Activated T-cell treated with anti-CD3 and anti-CD28 coated beads for 4 hours (primary cell): Measurements from ENCODE around the gene LMNB1.
"Not testable (repeated sequence)": the region's sequence is repeated elsewhere in the genome, so short reads cannot be mapped to it uniquely, and the experiment has no call there.

Experiments used
- DNase-seq: peaks from one replicate; pipeline ENCODE4 v3.0.0-alpha.2; 2020

LMNB1 gene

DNA sequence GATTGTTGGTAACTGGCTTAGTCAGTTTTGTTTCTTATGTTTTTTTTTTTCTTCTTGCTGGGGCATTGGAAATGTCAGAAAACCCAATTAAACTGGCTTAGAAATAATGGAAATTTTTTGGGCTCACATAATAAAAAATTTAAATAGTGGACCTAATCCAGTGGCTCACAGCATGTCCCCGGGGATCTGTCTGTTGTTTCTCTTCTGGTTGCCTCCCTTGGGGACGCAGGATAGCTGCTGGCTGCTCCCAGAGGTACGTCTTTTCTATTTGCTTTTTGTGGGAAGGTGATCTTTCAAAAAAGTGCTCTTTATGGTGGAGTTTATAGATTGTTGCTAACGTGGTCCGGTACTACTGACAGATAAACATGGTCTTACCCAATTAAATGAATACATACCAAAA, 52.2 kb downstream of the LMNB1 start:
- no peak for DNase-seq

DNA sequence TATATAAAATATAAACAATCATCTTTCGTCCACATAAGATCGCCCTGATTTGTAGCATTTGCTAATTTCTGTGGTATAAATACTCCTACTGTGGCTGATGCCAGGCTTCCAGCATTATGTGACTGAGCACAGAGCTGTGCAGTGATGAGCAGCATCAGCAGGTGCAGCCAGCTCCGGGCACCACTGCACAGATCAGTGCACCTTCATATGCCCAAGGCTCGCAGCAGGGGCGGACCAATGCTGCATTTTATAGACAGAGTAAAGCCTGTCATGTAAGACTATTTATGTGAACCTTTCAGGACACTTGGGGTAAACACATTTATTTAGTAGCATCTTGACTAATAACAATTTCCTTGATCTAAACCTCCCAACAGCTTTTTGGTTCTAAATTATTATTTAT, 53.1 kb downstream of the LMNB1 start:
- DNase-seq, result no peak

DNA sequence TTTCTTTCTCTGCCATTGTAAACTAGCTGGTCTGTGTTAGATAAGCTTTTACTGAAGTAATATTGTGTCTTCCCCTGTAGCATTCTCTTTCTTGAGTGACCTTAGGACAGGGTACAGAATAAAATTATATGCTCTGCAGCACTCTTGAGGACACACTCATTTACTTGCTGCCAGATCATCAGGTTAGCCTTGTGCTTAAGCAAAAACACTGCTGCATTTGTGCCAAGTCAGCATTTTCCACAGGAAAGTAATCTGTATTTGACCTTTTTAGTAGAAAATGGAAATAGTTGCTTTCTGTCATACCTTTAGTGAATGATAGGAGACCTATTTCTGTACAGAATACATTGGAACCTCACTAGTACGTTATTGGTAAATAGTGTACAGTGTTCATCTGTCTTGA, 54.2 kb downstream of the LMNB1 start:
- no peak for DNase-seq

DNA sequence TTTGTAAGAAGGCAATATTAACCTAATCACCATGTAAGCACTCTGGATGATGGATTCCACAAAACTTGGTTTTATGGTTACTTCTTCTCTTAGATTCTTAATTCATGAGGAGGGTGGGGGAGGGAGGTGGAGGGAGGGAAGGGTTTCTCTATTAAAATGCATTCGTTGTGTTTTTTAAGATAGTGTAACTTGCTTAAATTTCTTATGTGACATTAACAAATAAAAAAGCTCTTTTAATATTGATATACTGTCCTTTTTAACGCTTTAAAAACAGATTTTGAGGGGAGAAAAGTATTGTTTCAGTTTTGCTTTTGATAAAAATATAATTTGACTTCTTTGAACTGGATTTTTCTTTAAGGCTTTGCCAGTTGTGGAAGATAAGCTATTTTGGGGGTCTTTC, 59.8 kb downstream of the LMNB1 start:
- no peak for DNase-seq

DNA sequence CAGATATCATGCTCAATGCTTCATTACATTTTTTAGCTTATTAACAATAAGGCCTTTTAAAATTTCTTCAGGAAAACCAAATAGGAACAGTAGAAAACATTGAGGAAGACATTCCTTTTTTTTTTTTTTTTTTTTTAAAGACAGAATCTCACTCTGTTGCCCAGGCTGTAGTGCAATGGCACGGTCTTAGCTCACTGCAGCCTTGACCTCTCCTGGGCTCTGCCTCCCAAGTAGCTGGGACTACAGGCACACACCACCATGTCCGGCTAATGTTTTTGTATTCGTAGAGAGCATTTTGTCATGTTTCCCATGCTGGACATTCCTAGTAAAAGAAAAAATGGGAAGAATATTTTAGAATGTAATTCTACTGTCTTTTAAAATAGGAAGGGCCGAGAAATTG, 60.3 kb downstream of the LMNB1 start:
- DNase-seq, result no peak

DNA sequence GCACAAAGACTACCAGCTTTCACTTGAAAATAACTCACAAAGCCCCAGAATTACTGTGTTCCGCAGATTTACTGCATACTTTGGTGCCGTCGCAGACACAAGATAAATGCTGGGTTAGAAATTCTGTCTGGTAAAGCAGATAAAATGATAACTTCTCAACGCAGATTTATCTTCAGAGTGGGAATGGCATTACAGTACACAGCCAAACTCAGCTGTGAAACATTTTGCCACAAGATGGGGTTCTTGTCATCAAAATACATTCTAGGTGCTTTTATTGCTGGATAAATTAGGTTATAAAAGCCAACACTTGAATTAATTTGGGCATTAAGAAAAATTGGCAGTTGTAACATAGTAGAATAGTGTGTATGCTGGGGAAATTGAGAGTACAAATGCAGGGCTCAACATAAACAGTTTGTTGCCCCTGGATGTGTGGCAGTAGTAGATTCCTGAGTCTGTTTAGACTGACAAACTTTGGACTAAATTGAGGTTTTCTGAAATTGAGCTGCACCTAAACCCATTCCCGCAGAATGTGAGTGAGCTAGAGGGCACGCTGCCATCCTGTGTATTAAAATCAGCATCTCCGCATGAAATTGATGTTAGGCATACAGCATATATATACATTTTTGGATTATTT, 61.1 kb downstream of the LMNB1 start:
- no peak for DNase-seq

DNA sequence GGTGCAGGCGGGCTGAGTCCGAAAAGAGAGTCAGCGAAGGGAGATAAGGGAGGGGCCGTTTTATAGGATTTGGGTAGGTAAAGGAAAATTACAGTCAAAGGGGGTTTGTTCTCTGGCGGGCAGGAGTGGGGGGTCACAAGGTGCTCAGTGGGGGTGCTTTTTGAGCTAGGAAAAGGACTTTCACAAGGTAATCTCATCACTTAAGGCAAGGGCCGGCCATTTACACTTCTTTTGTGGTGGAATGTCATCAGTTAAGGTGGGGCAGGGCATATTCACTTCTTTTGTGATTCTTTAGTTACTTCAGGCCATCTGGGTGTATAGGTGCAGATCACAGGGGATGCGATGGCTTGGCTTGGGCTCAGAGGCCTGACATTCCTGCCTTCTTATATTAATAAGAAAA, 62.5 kb downstream of the LMNB1 start:
- DNase-seq, result not testable (repeated sequence)

DNA sequence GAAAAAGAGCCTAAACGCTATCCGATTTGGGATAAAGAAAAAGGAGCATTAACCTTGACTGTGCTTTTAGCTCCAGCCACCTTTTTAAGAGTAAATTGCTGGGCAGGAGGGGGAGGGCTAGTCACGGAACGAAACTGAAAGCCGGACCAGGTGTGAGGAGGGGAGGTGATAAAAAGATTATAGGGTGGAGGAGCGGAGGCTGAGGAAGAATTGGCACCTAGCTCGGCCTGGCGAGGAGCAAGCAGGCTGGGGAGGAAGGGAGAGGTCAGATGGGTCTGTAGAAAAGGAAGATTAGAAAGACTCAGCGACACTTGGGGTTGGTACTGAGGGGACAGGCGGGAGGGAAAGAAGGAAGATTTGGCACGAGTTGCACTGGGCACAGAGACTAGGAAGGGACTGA, 66.4 kb downstream of the LMNB1 start:
- DNase-seq, result not testable (repeated sequence)

DNA sequence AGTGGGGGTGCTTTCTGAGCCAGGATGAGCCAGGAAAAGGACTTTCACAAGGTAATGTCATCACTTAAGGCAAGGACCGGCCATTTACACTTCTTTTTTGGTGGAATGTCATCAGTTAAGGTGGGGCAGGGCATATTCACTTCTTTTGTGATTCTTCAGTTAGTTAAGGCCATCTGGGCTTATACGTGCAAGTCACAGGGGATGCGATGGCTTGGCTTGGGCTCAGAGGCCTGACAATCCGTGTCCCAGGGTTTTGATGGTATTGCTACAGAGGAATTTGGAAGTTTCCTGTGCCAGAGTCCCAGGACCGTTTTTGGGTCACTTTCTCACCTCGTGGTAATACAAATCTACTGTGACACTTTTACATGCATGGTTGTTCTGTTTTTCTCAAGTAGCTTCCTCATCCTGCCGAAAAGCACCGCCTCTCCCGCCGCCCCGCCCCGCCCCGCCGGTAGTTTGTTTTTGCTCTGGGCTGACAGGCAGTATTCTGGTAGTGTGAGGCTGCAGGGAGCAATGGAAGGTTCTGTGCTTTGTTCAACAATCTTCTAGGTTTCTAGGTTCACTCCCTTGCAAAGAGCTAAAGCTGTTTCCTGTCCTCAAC, 68.6 kb downstream of the LMNB1 start:
- DNase-seq, result peak; percentile 44

DNA sequence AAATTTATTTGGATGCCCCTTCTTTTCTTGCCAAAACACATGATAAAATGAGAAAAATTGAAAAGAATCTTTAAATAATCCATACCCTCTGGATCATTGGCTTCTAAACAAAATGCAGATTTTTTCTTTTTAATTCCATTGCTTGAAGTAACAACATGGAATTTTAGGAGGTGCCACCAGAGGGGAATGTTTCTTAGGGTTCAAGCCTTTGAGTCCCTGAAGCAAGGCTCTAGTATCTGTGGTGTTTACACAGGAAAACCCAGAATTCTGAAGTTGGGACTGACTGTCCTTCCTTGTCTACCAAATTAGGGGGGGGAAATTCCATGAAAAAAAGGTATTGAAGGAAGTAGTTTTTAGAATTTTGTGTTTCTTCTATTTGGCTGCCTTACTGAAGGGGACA, 69.4 kb downstream of the LMNB1 start:
- no peak for DNase-seq

DNA sequence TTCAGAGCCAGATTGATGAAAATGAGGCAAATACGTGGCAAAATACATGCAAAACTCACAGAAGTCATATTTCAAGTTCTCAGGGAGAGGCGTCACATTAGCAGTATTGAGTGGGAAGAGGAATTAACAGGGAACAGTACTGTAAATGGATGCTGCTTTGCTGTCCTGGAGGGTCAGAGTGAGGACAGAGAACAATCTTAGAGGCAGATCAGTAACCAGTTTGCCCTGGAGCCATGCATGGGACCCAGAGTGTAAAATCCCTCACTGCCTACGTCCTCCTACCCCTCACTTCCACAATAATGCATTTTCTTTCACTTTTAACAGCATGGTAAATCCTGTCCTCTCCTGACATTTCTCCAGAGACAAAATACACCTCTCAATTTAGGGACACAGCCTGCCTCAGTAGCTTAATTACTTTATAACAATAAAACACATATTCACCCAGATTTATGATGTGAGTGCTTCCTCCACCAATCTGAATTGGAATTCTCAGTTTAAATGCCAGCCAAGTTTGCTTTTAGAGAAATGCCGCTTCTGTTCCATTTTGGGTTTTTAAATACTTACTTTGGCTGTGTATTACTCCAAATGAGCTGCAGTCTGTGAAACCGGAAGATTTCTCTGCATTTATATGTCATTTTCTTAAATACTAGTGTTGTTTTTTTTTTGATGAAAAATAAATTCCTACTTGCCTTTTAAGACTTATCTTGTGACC, 70.0 kb downstream of the LMNB1 start:
- DNase-seq, result no peak

DNA sequence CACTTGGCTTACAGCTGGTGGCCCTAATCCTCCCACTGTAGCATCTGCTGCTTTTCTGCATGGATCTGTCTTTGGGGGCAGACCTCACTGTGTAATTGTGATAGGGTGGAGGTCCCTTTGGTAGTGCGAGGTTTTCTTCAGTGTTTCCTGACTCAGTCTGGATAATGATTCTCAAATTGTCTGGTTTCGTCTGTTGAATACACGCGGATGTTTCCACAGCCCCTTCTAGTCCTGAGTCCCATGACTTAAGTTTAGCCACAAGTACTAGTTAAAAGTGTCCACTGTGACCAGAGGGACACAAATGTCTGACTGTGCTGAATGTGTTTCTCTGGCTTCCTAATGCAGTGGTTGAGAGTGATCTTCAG, 70.5 kb downstream of the LMNB1 start:
- no peak for DNase-seq

DNA sequence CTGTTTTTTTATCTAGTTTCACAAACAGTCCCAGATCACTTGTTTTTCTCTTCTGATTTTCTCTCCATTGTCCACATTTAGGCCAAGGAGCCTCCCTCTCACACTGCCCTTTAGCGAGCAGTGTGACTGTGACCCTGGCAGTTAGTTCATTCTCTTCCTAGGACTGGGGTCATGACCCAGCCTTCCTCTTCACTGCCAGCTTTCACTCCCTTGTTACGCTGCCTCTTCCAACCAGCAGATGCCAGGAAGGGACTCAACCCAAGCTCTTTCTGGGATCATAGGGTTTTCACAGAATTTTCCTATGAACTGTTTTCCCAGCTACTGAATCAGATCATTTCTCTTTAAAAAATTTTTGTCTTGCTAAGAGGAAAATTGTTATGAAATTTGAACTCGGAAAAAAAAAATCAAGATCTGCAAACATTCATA, 70.9 kb downstream of the LMNB1 start:
- no peak for DNase-seq

DNA sequence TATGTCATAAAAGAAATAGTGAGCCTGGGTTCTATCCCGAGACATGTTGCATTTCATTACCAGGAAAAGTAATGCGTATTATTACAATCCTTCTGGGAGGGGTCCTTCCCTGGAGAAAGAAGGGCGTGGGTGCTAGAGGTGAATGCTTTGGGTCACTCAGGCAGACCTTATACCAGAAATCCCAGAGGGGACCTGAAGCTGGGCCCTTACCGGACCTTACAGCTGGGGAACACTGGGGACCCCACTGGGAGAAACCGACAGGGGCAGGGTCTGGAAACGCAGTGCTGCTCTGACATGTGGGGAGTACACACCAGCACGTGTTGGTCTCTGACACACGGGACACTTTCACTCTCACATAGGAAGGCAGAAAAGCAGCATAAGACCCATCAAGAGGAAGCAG, 71.3 kb downstream of the LMNB1 start:
- no peak for DNase-seq

DNA sequence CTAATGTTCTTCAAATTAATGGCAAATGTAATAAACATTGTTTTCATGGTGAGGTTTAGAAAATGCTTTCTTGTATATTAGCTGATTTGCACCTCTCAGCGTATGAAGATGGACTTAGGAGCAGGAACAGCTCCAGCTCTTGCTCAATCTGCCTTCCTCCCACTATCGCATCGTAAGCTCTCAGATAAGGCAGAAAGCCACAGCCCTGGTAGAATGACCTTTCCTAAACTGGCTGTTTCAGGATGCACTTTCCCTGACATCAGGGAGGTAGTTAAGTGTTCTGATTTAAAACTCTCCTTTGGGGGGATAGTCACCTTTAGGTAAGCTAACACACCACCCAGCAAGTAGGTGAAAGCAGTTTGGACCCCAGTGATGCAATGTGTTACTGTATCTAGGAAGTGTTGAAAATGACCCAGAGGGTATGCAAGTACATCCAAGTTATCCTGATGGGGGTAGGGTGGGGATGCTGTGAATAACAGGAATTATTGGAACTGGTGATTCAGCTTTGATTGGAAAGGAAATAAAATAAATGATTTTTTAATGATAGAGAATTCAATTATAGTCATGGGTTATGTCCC, 72.3 kb downstream of the LMNB1 start:
- no peak for DNase-seq

DNA sequence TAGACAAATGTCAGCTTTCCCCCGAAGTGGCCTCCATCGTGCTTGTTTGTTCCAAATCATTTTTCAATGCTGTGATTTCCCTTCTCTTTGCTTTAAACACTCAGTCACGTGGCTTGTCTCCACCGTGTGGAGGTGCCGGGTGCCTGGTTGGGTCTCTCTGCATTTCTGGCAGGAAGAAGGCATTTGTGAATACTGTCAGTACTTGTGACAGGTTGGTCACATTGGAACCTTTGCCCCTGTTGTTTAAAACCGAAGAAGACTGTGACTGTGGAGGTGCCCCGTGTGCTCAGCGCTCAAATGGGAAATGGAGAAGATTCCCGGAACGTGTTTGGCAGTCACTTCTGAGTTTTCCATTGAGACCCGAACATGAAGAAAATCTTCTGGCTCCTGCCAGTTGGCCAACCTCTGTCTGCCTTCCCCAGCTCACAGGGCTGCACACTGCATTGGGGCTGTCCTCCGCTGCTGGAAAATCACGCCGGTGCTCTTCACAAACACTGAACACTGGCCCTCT, 74.6 kb downstream of the LMNB1 start:
- no peak for DNase-seq

DNA sequence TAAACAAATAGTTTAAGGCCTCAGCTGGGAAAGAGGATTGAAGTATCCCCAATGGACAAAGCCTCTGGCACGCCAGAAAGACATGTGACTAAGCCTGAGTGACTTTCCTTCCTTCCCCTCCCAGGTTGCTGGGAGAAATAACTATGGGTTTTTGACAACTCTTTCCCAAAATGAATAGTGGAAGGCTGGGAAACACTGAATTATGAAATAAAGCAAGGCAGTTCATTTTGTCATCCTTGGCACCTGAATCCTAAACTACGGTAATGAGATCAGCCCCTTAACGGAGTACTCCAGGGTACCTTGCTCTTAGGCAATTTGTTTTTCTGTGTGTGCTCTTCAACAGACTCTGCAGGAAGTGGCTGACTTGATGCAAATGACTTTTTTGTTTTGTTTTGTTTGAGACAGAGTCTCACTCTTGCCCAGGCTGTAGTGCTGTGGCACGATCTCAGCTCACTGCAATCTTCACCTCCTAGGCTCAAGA, 75.2 kb downstream of the LMNB1 start:
- no peak for DNase-seq

DNA sequence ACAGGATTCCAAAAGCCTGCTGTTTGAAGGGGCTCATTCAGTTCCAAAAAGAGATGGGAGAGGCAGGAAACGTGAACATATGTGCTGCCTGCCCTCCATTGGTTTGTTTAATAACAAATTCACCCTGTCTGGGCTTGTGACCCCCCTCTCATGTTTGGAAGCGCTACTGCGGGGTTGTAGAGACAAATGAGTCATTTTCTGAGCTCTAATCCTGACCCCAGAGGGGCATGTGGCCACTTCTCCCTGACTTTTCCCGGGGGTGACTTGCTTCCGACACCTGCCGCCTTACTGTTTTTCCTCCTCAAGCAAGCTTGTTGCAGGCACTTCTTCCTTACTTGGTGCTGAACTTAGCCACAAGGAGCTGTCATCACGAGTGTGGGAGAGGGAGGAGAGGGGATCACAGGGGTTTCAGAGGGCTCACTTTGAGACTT, 75.9 kb downstream of the LMNB1 start:
- no peak for DNase-seq

DNA sequence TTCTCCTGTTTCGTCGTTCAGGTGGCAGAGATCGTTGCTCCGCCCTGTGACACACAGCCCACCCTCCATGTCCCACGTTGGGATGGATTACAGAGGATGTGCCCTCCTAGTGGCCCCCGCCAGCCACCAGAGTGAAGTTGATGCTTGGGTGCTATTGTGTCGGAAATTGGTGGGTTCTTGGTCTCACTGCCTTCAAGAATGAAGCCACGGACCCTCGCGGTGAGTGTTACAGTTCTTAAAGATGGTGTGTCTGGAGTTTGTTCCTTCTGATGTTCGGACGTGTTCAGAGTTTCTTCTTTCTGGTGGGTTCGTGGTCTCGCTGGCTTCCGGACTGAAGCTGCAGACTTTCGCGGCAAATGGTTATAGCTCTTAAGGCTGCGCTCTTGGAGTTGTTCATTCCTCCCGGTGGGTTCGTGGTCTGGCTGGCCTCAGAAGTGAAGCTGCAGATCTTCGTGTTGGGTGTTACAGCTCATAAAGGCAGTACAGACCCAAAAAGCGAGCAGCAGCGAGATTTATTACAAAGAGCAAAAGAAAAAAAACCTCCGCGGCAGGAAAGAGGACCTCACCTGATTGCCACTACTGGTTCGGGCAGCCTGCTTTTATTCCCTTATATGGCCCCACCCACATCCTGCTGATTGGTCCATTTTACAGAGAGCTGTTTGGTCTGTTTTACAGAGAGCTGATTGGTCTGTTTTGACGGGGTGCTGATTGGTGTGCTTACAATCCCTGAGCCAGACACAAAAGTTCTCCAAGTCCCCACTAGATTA, 76.8 kb downstream of the LMNB1 start:
- DNase-seq, result not testable (repeated sequence)

DNA sequence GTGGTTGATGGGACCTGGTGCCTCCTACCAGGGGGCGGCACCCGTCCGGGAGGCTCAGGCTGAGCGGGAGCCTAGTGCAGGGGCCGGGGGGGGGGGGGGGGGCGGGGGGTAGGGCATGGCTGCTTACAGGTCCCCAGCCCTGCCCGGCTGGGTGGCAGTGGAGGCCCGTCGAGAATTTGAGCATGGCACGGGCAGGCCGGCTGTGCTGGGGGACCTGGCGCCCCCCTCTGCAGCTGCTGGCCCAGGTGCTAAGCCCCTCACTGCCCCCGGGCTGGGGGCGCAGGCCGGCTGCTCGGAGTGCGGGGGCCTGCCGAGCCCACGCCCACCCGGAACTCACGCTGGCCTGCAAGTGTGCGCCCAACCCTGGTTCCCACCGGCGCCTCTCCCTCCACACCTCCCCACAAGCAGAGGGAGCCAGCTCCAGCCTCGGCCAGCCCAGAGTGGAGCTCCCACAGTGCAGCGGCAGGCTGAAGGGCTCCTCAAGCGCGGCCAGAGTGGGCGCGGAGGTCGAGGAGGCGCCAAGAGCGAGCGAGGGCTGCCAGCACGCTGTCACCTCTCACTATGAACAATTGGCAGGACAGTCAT, 77.7 kb downstream of the LMNB1 start:
- DNase-seq, result no peak

DNA sequence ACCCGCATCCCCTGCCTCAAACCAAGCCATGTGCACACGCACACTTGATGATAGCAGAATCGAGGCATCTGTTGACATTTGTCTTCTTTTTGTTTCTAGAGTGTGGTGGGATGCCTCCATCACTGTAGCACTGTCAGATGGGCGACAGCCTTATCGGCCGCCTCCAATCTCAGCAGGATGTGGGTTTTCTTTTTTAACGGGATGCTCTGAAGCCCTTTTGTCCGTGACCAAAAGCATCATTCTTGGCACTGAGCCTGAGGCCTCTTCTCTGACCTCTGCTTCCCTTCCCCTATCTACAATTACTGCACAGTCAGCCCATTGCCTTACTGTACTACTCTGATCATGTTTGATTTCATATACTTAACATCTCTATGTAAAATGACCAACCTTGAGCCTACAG, 78.3 kb downstream of the LMNB1 start:
- no peak for DNase-seq
